M059J (cell line): ENCODE results near the gene UMPS. TPM values are rescaled to one million over a fixed set of nuclear protein-coding genes. Genes with fewer than 3 reads are reported as not detected.

Source experiments
- DNase-seq: peaks from one replicate; pipeline ENCODE4 v3.0.0-alpha.2; 2012; ENCODE audit warnings: low read depth
- total RNA-seq: library from RNA; depleted of rRNA; stranded (reverse); fragments of >200 nt; shearing (Covaris generic); gene quantifications from 2 replicates; pipeline ENCODE4 v1.2.3, GENCODE V29; 2014

The UMPS gene
- total RNA-seq, 1 experiment from 2014 or later, result 43.9 TPM

DNA sequence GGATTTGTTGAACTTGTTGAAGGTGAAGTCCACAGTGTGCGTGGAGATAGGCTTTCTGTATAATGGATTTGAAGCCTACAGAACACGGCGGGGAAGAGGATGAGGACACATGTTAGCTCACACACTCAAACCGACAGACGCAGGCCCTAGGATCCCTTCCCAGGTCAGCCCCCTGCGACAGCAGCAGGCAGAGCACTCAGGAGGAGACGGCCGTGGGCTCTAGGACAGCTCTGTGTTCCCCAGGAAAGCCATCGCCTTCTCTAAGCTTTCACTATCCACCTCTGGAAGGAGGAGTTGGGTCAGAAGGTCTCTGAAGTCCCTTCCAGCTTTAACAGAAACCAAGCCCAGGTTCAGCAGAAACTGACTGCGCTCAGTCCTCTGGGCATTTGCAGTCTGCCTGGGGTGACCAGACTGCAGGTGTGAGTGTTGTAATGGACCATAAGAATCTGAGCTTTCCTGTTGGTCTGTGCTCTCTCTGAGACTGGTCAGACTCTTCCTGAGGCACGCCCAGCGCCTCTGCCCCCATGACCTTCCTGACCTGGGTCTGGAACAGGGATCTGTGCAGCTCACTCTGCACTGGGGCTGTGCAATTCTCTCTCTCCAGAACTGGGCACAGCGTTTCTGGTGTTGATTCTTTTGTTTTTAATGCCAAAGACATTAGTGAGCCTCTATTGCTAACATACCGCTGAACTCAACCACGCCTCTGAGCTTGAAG, 33.5 kb downstream of the UMPS start:
- DNase-seq, result no peak

DNA sequence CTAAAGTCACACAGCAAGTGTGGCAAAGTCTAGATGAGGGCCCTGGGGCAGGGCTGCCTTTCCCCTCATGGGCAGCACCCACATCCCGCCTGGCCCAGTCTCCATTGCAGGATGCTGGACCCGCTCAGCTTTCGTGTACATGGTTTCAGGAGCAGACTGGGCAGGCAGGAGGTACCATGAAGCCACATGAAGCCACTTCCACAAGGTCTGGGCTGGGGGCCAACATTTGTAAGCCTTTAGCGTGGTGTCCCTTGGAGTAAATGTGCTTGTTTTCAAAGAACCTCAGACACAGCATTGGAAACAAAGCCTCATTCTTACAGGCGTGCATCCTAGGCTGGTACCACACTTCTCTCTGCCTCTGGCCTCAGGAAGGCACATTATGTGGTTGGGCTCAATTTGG, 34.5 kb downstream of the UMPS start:
- peak; percentile 62 for DNase-seq

DNA sequence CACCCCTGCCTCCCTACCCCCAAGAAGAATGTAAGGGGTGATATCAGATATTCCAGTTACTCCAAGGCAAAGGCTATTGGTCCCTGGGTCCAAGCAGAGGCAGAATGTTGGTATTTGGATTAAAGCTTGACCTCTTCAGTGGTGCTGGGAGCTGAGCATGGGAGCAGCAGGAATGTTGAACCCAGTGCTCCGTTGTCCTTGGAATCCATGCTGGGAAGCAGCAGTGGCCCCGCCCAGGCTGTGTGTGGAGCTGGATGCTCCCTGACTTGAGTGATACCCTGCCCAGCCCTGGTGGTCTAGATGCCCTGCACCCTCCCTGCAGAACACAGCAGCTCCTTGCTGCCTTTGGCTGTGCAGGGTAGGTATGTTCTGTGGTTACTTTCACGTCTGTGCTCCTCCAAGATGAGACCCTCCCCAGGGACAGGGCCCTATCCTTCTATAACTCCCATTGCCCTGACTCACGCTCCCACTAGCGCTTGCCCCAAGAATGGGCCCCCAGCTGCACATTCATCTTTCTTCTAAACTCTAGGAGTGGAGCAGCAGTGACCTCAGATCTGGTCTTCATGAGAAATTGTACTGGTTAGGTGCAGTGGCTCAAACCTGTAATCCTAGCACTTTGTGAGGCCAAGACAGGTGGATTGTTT, 35.1 kb downstream of the UMPS start:
- no peak for DNase-seq

DNA sequence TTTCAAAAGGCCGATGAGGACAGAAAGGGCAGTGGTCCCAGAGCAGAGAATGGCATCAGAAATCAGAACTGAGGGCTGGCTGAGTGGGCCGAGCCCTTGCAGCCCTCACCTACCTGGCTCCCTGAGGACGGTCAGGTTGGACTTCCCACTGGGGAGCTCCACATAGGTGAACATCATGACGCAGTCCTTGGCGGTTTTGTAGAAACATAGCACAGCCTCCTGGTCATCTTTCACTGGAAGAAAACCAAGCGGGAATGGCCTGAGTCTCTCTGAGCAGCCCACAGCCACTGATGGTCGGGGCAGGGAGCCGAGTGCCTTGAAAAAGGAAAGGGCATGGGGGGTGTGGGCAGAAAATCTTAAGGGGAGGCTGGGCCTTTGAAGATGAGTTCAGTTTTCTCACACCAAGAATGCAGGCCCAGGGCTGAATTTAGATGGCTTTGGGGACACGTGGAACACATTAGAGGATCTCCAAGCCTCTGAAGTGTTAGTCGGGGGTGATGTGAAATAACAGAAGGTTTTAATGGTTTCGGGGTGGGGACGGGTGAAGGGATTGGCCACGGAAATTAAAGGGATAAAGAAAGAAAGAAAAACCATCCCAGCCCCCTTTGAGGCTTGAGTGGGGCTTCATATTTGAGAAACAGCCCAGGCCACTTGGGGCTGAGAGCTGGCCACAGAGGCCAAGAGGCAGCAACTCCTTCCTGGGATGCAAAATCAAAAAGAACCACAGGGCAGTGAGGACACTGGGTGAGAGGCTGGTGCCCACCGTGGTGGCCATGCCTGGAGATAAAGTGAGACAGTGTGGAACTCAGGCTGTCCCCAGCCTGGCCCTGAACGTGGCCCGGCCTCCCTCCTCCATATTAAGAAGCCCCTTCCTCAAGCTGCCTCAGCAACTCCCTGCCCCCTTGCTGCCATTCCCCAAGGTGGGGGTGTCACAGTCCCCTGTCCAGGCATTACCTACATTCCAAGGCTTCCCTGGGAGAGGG, 36.2 kb downstream of the UMPS start:
- DNase-seq, result no peak

DNA sequence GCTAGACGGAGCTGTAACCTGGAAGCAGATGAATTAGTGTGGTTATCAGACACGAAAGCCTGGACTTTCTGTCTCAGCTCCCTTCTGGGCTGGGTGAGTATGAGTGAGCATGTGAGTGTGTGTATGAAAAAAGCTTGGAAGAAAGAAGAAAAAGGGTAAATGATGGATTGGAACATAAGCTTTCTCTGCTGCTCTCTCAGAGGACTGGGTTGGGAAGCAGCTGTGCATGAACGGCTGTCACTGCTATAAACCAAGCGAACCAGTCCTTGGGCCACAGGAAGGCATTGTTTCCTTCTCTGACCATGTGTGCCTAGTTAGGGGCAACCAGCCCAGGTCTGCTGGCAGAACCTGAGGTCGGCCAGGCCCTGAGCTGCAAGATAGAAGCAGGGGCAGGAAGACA, 37.0 kb downstream of the UMPS start:
- no peak for DNase-seq

DNA sequence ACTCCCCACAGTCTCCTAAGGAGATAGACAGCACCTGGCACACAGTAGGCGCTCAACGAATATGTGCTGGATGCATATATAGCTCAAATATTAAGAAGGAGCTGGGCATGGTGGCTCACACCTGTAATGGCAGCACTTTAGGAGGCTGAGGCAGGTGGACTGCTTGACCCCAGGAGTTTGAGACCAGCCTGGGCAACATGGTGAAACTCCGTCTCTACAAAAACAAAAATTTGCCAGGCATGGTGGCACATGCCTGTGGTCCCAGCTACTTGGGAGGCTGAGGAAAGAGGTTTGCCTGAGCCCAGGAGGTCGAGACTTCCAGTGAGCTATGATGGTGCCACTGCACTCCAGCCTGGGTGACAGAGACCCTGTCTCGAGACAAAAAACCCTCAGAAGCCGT, 37.4 kb downstream of the UMPS start:
- DNase-seq, result no peak

DNA sequence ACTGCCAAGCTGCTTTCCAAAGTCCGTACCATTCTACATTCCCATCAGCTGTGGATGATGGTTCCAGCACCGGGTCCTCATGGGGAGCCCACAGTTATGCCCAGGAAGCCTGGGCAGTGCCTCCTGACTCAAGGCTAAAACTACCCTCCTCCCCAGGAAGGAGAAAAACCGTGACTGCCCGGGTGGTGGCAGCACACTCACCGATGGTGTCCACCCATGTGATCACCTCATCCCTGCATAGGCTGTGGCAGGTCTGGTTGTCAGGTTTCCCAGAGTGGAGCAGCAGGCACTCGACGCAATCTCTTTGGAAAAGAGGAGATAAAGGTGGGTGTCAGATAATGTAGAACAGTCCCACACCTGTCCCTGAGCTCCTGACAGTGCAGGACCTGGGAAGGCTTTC, 38.6 kb downstream of the UMPS start:
- DNase-seq, result peak; percentile 51

DNA sequence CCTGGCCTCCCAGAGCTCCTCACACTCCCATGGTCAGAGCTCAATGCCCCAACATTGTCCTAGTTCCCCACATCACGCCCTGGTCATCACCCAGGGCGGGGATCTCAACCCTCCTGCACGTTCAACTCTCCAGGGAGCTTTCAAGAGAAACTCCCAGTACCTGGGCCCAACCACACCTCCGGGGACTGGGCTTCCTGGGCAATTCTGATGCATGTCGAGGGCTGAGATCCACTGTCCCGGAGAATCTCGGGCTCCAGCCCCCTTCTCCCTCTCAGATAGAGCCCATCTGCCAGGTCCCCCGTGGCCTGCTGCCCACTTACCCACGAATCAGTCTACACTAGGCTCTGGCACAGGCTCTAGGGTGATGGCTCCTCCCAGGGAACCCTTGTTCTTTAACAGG, 39.2 kb downstream of the UMPS start:
- no peak for DNase-seq

DNA sequence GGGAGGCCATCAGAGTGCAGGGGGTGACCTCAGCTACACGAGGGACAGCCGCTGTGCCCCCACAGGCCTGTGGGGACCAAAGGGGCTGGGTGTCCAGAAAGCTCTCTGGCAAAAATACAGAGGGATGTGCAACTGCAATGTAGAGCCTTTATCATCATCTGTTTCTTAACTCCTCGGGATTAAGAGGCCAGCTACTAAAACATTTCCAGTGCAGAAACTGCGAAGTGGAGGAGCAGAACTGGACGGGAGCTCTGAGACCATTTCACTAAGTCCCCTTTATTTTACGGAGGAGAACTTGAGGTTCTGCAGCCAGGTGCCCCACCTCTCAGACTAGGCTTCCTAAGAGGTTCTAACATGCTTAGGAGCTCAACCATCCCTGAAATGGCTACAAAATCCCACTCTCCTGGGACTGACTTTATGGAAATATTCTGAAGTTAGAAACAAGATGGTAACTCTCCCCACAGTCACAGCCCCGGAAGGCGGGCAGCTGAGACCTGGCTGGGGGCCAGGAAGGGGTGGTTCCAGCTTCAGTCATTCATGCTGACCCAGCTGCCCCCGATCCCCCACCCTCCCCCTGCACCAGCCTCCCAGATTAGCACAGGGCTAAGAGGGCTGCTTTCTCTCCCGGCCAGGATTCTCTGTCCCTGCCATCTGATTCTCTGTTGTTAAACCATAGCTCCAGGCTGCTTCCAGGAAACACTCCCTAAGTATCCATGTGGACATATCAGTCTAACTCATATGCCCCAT, 40.3 kb downstream of the UMPS start:
- DNase-seq, result no peak

DNA sequence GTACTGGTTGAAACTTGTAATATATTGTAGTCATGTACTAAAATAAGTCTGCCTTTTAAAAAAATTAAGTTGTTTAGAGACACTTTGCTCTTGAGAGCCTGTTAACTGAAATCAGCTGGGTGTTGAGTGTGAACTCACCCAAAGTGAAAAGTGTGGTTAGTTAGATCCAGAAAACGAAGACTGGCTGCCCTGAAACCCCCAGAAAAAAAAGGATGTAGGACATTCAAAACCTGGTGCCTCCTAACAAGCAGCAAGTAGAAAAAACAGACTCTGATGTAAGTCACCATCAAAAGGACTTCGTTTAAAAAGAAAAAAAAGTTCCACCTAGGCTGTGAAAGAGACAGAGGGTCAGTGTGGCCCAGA, 40.8 kb downstream of the UMPS start:
- no peak for DNase-seq

DNA sequence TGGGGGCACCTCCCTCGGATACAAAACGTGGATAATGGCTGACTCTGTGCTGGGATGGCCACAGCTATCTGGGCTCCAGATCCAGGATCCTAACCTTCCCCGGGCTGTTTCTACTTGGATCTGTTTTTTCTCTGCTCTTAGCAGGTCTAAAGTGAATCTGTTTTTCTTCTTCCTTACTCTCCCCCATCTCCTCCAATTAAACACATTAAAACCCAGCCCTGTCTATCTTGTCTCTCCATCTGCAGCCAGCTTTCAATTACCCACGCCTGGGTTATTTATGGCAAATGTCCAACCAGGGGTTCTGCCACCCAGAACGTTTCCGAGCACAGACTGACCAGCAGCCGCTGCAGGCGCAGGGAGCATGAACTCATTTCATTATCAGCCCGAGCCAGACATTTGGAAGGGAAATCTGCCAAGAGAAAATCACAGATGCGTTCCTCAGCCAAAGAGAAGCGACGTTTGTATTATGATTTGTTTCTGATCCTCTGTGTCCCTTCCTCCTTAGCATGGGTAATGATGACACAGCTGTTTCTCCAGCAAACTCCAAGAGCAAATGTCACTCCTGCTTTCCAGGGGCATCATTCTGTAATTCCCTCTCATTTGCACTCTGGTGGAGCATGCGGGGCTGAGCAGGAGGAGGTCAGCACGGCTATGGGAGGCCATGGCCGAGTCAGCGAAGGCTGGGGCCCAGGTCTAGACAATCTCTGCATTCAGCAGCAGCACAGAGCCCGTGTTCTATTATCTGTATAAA, 42.0 kb downstream of the UMPS start:
- peak; percentile 95 for DNase-seq

DNA sequence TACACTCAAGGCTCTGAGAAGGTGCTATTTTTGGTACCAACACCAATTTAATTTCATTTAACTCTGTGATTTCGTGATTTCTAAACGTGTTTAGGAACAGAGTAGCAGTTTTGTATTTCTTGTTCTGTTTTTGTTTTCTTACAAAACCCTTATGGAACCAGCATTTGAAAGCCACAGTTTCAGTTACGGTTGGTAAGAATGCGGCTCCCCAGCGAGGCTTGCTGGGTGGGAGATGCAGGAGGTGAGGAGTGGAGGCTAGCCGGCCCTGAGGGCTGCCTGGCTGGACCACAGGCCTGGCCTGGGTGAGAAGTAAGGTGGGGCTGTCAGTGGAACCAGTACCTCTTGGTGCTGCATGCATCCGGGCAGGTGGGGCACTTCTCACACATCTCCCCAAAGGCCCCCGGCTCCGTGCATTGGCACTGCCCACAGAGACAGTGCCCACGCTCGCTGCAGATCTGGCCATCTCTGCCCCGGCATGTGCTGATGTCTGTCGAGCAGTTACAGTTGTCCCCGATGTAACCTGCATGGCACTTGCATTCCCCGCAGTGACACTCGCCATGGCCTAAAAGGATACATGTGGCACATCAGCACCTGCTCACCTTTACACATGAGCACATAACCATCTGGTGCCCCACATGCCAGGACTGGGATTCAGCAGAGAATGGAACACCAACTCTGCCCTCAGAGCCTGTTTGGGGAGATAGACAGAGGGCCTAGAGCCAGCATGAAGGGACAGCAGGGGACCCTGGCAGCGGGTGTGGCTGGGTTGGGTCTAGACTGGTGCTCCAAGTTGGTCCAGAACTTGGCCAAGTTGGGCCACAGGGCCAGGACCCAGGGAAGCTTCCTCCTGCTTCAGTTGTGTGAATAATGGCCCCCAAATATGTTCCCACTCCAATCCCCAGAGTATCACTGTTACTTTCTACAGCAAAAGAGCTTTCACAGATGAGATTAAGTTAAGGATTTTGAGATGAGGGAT, 43.4 kb downstream of the UMPS start:
- no peak for DNase-seq

DNA sequence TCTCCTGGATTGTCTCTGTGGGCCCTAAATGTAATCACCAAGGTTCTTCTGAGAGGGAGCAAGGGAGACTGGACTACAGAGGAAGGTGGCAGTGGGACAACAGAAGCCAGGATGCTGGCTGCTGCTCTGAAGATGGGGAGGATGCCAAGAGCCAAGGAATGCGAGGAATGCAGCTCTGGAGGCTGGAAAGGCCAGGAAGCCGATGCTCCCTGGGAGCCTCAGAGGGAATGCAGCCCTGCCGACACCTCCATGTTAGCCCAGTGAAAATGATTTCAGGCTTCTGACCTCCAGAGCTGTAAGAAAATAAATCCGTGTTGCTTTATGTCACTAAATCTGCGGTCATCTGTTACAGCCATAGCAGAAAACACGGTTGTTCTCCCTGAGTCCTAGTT, 44.1 kb downstream of the UMPS start:
- peak; percentile 92 for DNase-seq

DNA sequence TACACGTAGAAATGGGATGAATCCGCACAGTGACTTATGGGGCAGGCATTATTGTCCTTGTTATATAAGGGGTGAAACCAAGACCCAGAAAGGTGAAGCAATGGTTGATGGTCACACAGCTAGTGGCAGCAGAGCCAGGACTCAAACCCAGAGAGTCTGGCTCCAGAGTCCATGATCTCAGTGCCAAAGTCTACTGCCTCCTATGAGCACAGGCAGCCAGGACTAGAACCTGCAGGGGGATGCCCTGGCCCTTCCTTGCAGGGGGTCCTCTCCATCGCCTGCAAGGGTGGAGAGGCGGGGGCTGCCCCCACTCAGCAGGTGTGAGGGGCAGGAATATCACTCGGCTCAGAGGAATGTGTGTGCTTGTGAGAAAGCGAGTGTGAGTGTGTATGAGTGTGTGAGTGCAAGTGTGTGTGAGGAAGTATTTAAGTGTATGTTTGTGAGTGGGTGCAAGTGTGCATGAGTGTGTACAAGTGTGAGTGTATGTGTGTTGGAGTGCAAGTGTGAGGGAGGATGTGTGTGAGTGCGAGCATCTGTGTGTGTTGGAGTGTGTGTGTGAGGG, 44.7 kb downstream of the UMPS start:
- DNase-seq, result no peak

DNA sequence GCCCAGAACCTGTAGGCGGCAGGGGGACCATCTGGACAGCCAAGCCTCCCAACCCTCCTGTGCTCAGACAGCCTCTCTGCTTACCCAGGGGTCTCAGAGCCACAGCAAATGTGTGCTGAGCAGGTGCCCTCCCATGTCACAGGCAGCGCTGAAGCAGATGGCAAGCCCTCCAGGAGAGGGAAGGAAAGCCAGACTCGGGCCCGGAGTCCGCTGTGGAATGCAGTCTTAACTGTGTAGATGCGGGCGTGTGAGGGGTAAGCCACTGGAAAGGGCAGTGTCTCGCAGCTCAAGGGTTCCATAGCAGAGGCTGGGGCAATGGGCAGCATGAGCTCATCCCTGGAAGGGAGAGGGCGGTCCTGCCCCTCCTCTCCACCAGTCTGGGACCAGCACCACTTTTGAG, 45.6 kb downstream of the UMPS start:
- DNase-seq, result no peak

DNA sequence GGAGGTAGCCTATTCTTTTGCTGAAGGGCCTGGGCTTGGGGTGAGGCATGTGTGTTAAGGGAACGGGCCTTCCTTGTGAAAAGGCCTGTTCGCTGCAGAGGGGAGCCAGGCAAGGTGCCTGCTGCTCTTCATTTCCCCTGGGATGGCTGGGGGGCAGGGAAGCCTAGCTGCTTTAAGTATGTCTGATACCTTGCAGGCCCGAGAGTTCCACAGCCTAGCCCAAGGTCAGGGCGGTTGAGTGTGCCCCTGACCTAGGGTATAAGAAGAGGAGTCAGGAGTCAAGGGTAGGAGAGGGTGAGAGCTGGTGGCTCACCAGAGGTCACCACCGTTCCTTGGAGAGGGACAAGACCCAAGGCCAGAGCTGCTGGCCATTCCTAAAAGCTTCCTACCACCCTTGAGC, 46.6 kb downstream of the UMPS start:
- DNase-seq, result no peak

DNA sequence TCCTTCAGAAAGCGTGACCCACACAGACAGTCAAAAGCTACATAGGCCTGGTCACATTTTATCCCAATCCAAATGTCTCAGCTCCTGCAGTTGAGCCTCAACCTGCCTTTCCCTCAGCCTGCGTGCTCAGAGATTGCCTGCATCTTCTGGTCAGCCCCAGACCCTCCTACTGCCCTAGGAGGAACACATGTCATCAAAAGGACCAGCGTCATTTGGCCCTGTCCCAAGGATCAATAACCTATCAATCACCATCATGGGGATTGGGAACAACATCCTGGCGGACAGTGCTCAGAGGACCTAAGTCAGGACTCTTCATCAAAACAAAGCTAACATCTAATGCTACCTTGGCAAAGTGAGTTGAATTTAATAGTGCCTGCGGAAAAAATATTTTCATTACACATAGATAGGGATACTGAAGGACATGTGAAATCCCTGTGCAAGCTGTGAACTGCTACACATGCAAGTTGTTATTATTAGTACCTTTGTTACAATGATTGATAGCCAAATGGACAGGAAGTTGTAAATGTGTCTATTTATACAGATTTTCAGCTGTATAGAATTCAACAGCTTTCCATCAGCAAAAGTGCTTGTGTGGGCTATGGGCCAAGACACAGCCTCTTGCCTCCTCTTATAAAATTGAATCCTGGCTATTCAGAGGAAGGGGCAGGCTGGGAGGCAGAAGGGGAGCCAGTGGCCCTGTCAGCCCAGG, 47.7 kb downstream of the UMPS start:
- no peak for DNase-seq

DNA sequence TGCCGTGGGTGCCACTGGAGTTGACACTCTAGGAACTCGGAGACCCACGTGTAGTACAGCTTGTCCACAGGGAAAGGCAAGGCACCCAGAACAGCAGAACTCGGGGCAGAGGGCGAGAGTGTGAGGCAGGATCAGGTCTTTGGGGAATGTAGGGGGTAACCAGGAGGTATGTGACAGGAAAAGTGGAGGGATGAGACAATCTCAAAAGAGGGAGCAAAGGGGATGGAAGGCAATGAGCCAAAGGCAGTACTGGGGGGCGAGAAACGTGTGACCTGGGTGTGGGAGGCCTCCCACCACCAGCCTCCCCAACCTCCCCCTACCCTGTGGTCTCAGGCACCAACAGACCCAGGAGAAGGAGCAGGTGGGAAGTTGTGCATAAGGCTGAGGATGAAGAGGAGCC, 48.9 kb downstream of the UMPS start:
- DNase-seq, result no peak

DNA sequence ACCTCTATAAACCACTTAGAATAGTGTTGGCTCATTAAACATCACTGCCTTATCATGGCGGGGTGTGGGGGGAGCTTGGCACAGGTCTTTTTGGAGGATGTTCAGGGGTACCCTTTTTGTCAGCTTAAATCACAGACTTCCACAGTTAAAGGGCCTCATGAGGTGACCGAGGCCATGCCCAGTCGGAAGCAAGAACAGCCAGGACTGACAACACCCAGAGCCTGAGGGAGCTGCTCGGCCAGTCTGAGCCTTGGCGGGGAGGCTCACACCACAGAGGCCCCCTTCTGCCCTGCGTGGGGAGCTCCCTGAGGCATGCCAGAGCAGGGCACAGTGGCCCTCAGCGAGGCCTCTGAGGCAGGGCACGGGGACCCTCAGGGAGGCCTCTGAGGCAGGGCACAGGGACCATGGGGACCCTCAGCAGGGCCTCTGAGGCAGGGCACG, 49.5 kb downstream of the UMPS start:
- peak; percentile 87 for DNase-seq
